ENCODE results near the gene FASTK.

DNA sequence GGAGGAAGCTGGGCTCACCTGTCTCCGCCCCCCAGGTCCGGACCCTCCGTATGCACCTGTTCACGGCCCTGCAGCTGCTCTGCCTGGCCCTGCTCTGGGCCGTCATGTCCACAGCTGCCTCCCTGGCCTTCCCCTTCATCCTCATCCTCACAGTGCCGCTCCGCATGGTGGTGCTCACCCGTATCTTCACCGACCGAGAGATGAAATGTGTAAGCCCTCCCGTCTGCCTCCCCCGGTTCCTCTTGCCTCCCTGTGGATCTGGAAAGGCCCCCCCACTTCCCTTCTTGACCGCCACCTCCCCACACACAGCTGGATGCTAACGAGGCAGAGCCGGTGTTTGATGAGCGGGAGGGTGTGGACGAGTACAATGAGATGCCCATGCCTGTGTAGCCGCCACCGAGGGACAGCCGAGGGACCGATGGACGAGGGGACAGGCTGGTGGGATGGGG is 4.6 kb downstream of the FASTK start:
- TF ChIP-seq, protein P1, sequence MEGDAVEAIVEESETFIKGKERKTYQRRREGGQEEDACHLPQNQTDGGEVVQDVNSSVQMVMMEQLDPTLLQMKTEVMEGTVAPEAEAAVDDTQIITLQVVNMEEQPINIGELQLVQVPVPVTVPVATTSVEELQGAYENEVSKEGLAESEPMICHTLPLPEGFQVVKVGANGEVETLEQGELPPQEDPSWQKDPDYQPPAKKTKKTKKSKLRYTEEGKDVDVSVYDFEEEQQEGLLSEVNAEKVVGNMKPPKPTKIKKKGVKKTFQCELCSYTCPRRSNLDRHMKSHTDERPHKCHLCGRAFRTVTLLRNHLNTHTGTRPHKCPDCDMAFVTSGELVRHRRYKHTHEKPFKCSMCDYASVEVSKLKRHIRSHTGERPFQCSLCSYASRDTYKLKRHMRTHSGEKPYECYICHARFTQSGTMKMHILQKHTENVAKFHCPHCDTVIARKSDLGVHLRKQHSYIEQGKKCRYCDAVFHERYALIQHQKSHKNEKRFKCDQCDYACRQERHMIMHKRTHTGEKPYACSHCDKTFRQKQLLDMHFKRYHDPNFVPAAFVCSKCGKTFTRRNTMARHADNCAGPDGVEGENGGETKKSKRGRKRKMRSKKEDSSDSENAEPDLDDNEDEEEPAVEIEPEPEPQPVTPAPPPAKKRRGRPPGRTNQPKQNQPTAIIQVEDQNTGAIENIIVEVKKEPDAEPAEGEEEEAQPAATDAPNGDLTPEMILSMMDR (conservative IDR thresholded peaks at IDR 0.05): no peak
- no peak for TF ChIP-seq ZFX (IDR thresholded peaks at IDR 0.05)
